GM10248 (cell line): ENCODE measurements around the gene ZRANB3.
"Not testable (repeated sequence)": the region's sequence is repeated elsewhere in the genome, so short reads cannot be mapped to it uniquely, and the experiment has no call there.

Experiments
- CTCF ChIA-PET: fragments of 300-600 bp; sonication (Branson Sonifier 250); formaldehyde crosslinking; extraction: SDS; loops from one replicate; lab custom pipeline; 2021; ENCODE audit warnings: antibody characterized with exemption; lab: Yijun Ruan, JAX
- POLR2A ChIA-PET: fragments of 350-650 bp; sonication (Branson Sonifier 250); formaldehyde crosslinking; extraction: SDS; loops from one replicate; lab custom pipeline; 2020; ENCODE audit warnings: antibody characterized with exemption; lab: Yijun Ruan, JAX
- DNase-seq: peaks from one replicate; pipeline ENCODE4 v3.0.0; 2012; ENCODE audit errors: extremely low spot score
- CTCF ChIP-seq: IDR thresholded peaks from 2 replicates; pipeline ENCODE4 v1.5.1; 2012; ENCODE audit warnings: mild to moderate bottlenecking, low read depth; ENCODE audit errors: extremely low read depth, missing control alignments, control extremely low read depth

Gene ZRANB3

GRCh38 chr2:135142323-135142722 is 388.7 kb downstream of the ZRANB3 start:
- ChIA-PET POLR2A (no interaction called here), CTCF (no interaction called here)
- no peak for DNase-seq
- TF ChIP-seq CTCF, result no peak

GRCh38 chr2:135140606-135141005 is 390.4 kb downstream of the ZRANB3 start:
- DNase-seq, result no peak
- TF ChIP-seq CTCF, result no peak
- ChIA-PET POLR2A (no interaction called here), CTCF (no interaction called here)

- no peak for DNase-seq
- TF ChIP-seq CTCF, result no peak
- ChIA-PET POLR2A (no interaction called here), CTCF (interaction anchor here (1.1 to 1.4 kb wide), 2 partner anchors 18 to 578 kb away, joined by 3 read pairs; no protein-coding TSS in a partner anchor)
Measured at GRCh38 chr2:135132314-135132713, 398.7 kb downstream of the ZRANB3 start.

GRCh38 chr2:135130751-135131150 is 400.3 kb downstream of the ZRANB3 start:
- CTCF ChIA-PET, result interaction anchor here (1.7 kb wide), 1 partner anchor 19 kb away, joined by 3 read pairs; no protein-coding TSS in a partner anchor
- no peak for DNase-seq
- no peak for TF ChIP-seq CTCF
- POLR2A ChIA-PET, result no interaction called here

GRCh38 chr2:135125940-135126339 is 405.1 kb downstream of the ZRANB3 start:
- no peak for TF ChIP-seq CTCF
- CTCF ChIA-PET, result interaction anchor here (1.6 kb wide), 1 partner anchor 10 kb away, joined by 6 read pairs; no protein-coding TSS in a partner anchor
- POLR2A ChIA-PET, result no interaction called here
- no peak for DNase-seq

- ChIA-PET POLR2A (no interaction called here), CTCF (interaction anchor here (0.9 to 1.6 kb wide), 3 partner anchors 10 to 15 kb away, joined by 3 to 6 read pairs (median 4); no protein-coding TSS in a partner anchor)
- TF ChIP-seq CTCF, result no peak
- DNase-seq, result no peak
Measured at GRCh38 chr2:135124924-135125886, 405.8 kb downstream of the ZRANB3 start.

GRCh38 chr2:135121658-135122039 is 409.4 kb downstream of the ZRANB3 start:
- DNase-seq, POLR2A ChIA-PET: not testable (repeated sequence)
- CTCF ChIA-PET, result interaction anchor here (1.3 kb wide), 1 partner anchor 29 kb away, joined by 4 read pairs; no protein-coding TSS in a partner anchor
